Ascending aorta (tissue), 2 donors: ENCODE data around the gene CFAP410. TPM values are rescaled to one million over a fixed set of nuclear protein-coding genes. Genes with fewer than 3 reads are reported as not detected.
A peak's percentile ranks its signal among the peaks of the same experiment; 100 is the strongest.
"Not testable (repeated sequence)": the region's sequence is repeated elsewhere in the genome, so short reads cannot be mapped to it uniquely, and the experiment has no call there.

Source experiments
- DNase-seq, 2 donors: peaks; one replicate each; pipeline ENCODE4 v3.0.0-alpha.2; 2019; ENCODE audit warnings: low spot score in 2 of 2
- H3K27ac ChIP-seq, 2 donors: fragments of 200-600 bp; sonication (generic); one replicate each; pipeline ENCODE4 v1.5.1; 2016 to 2017; ENCODE audit warnings: mild to moderate bottlenecking in 1 of 2
- H3K27me3 ChIP-seq: fragments of 200-600 bp; sonication (generic); one replicate; pipeline ENCODE4 v1.5.1; 2017
- H3K36me3 ChIP-seq, 2 donors: fragments of 200-600 bp; sonication (generic); one replicate each; pipeline ENCODE4 v1.5.1; 2016
- H3K4me1 ChIP-seq, 2 donors: fragments of 200-600 bp; sonication (generic); one replicate each; pipeline ENCODE4 v1.5.1; 2016 to 2017; ENCODE audit warnings: mild to moderate bottlenecking in 1 of 2
- H3K4me3 ChIP-seq, 2 donors: fragments of 200-600 bp; sonication (generic); one replicate each; pipeline ENCODE4 v1.5.1; 2016 to 2017; ENCODE audit warnings: mild to moderate bottlenecking in 1 of 2
- H3K9me3 ChIP-seq, 2 donors: fragments of 200-600 bp; sonication (generic); one replicate each; pipeline ENCODE4 v1.5.1; 2016
- CTCF ChIP-seq, 3 experiments: fragments of 200-600 bp in 2 of 3; fragments of 450-650 bp in 1 of 3; sonication (generic) in 2 of 3; IDR thresholded peaks; one replicate each; pipeline ENCODE4 v1.5.1; 2016 to 2019; ENCODE audit warnings: antibody characterized with exemption in 3 of 3, mild to moderate bottlenecking in 1 of 3, moderate library complexity in 1 of 3
- intact Hi-C: fragments of 100-400 bp; cut with DNase I; formaldehyde crosslinking; loops from one replicate; pipeline ENCODE4 v1.15.1; 2023
- total RNA-seq: library from RNA; depleted of rRNA; stranded (reverse); fragments of >200 nt; gene quantifications from one replicate; pipeline ENCODE4 v1.1.0, GENCODE V29; 2016

The CFAP410 gene
- total RNA-seq, 1 donor from 2014 or later = 68.5 TPM

GRCh38 chr21:44345495-44345894 lies 6.3 kb upstream of the CFAP410 start:
- intact Hi-C loops = no loop called here
- Histone ChIP-seq H3K9me3 (no peaks in the 10 kb centered on the region), H3K36me3 (no peaks in the 10 kb centered on the region), H3K4me3 (no peak overlapping the region), H3K4me1 (no peaks in the 10 kb centered on the region), H3K27me3 (peaks cover 6% of the 10 kb centered on the region), H3K27ac (no peak overlapping the region)
- DNase-seq = no peak
- no peak for TF ChIP-seq CTCF (IDR thresholded peaks at IDR 0.05)

DNA sequence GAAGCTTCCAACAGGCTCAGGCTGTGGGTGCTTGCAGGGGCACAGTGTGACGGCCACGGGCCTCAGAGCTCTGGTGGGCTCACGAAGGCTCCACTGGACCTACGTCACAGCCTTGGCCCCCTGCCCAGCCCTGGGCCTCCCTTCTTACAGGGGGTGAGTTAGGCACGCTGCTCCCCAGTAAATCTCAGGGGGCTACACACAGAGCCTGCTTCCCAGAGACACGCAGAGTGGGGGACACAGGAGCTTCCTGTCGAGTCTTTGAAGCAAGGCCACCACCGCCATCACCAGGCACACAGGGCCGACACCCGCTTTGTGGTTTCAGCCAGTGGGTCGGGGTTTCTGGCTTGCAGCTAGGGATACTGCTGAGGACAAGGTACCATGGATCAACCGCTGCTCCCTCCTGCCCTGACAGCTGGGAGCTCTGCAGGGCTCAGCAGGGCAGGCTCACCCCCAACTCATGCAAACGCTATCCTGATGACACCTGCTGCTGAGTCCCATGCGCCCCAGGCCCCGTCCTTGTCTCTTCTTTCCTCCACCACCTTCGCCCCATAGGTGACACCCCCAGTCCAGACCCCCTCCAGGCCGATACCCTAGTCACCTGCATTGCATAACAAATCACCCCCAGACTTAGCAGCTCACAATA lies 5.5 kb upstream of the CFAP410 start:
- H3K9me3 ChIP-seq = no peaks in the 10 kb centered on the region
- intact Hi-C loops = no loop called here
- TF ChIP-seq CTCF (IDR thresholded peaks at IDR 0.05) = no peak
- no peak overlapping the region for H3K27ac ChIP-seq
- no peak overlapping the region for H3K4me3 ChIP-seq
- H3K27me3 ChIP-seq = peaks cover 6% of the 10 kb centered on the region
- no peaks in the 10 kb centered on the region for H3K36me3 ChIP-seq
- DNase-seq = no peak
- H3K4me1 ChIP-seq = peaks cover 0 to 7% of the 10 kb centered on the region in 2 donors

- intact Hi-C loops, H3K27me3 ChIP-seq, H3K4me3 ChIP-seq, H3K9me3 ChIP-seq, H3K27ac ChIP-seq, H3K36me3 ChIP-seq, DNase-seq: not testable (repeated sequence)
- H3K4me1 ChIP-seq = peaks cover 2 to 12% of the 10 kb centered on the region in 2 donors
These were observed 3.8 kb upstream of the CFAP410 start for GRCh38 chr21:44342981-44343380.

- intact Hi-C loops, DNase-seq, H3K36me3 ChIP-seq, H3K9me3 ChIP-seq, H3K27me3 ChIP-seq, H3K27ac ChIP-seq, H3K4me3 ChIP-seq: not testable (repeated sequence)
- H3K4me1 ChIP-seq = peaks cover 4 to 12% of the 10 kb centered on the region in 2 donors
These were observed 2.7 kb upstream of the CFAP410 start for GRCh38 chr21:44341726-44342458.

DNA sequence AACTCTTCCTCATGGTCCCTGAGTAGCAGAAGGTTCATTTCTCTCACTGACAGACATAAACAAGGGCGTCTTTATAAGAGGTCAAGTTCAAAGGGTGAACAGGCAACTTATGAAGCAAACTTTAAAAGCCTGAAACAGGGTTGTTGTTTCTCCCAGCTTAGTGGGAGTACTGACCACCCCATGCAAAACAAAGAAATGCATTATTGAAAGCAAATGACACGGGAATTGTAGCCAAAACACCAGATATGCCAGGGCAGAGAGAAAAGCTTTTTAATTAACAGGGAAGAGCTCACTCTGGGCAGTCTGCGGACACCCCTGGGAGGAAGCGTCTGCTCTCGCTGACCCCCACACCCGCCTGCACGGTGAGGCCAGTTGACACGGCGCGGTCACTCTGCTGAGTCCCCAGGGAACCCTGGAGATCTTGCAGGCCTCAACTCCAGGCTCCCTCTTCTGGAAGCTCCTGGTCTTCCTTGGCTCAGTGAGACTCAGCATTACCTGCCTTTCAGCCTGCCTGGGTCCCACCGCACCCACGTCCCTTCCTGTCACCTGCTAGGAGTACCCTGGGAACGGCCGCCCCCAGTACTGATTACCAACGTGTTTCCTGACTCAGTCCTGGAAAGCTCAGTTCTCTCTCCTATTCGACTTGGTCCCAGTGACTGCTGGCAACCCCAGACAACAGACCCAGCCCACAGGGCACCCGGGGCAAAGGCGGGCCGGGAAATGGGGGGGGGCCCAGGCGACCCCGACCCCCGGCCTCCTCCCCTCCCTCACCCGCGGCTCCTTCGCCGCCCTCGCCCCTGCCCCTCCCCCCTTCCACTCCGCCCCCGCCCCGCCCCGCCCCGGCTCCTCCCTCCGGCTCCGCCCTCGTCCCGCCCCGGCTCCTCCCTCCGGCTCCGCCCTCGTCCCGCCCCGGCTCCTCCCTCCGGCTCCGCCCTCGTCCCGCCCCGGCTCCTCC lies 972 bp downstream of the CFAP410 start:
- Histone ChIP-seq H3K4me3 (peak overlapping the region; percentile 54 to 74), H3K9me3 (no peaks in the 10 kb centered on the region), H3K27me3 (no peaks in the 10 kb centered on the region), H3K27ac (peak overlapping the region; percentile 75 to 99), H3K36me3 (peaks cover 0 to 17% of the 10 kb centered on the region in 2 donors), H3K4me1 (peaks cover 4 to 12% of the 10 kb centered on the region in 2 donors)
- TF ChIP-seq CTCF (IDR thresholded peaks at IDR 0.05) = peak in 2 of 3 experiments; percentile 32 to 34
- intact Hi-C loops = loop anchor here (2.0 to 5.0 kb wide), 6 partner anchors 37 to 1363 kb away; partner anchors contain the start of genes LRRC3, PCBP3, PFKL and PKNOX1
- peak in 1 of 2 donors; percentile 84 for DNase-seq

- peak overlapping the region in 1 of 2 donors; percentile 99 for H3K27ac ChIP-seq
- H3K27me3 ChIP-seq = no peaks in the 10 kb centered on the region
- peaks cover 4 to 12% of the 10 kb centered on the region in 2 donors for H3K4me1 ChIP-seq
- no peak for TF ChIP-seq CTCF (IDR thresholded peaks at IDR 0.05)
- DNase-seq = no peak
- H3K9me3 ChIP-seq = no peaks in the 10 kb centered on the region
- intact Hi-C loops = loop anchor here (5.0 kb wide), 4 partner anchors 120 to 1305 kb away; partner anchors contain the start of genes LRRC3, PCBP3, PTTG1IP and TRAPPC10
- H3K36me3 ChIP-seq = peaks cover 0 to 18% of the 10 kb centered on the region in 2 donors
- no peak overlapping the region for H3K4me3 ChIP-seq
These were observed 1.7 kb downstream of the CFAP410 start for GRCh38 chr21:44337449-44337848.
